Lower lobe of right lung (tissue), 2 donors: ENCODE results near the gene FNTB. TPM values are rescaled to one million over a fixed set of nuclear protein-coding genes. Genes with fewer than 3 reads are reported as not detected.

Experiments used
- ATAC-seq, 2 donors: fragments of 200-7000 bp; cut with Tn5 transposase; one replicate each; pipeline ENCODE4 v1.9.1; 2020 to 2022; ENCODE audit warnings: mild to moderate bottlenecking in 2 of 2, moderate library complexity in 2 of 2
- DNase-seq: peaks from one replicate; pipeline ENCODE4 v3.0.0-alpha.2; 2020
- H3K27ac ChIP-seq: fragments of 200-600 bp; one replicate; pipeline ENCODE4 v1.8.0; 2022
- H3K27me3 ChIP-seq: fragments of 200-600 bp; one replicate; pipeline ENCODE4 v1.8.0; 2022; ENCODE audit warnings: low read depth
- H3K36me3 ChIP-seq: fragments of 200-600 bp; one replicate; pipeline ENCODE4 v1.8.0; 2022; ENCODE audit warnings: mild to moderate bottlenecking
- H3K4me1 ChIP-seq: fragments of 200-600 bp; one replicate; pipeline ENCODE4 v1.8.0; 2022
- H3K4me3 ChIP-seq: fragments of 200-600 bp; one replicate; pipeline ENCODE4 v1.8.0; 2022; ENCODE audit warnings: mild to moderate bottlenecking
- H3K9me3 ChIP-seq: fragments of 200-600 bp; one replicate; pipeline ENCODE4 v1.8.0; 2022
- CTCF ChIP-seq: fragments of 200-600 bp; IDR thresholded peaks from one replicate; pipeline ENCODE4 v1.8.0; 2022; ENCODE audit warnings: antibody characterized with exemption, mild to moderate bottlenecking
- intact Hi-C: fragments of 100-400 bp; cut with DNase I; formaldehyde crosslinking; loops from one replicate; pipeline ENCODE4 v1.11.0; 2022
- total RNA-seq: library from RNA; stranded (reverse); fragmentation: NEBNext Ultra II Directional; extraction: Animal tissue kit (Norgen Biotek cat#: 25700); gene quantifications from one replicate; pipeline ENCODE4 v1.2.1, GENCODE V29; 2021
- donor health status: DM: no; HTN: yes; CAD: no; lungs with severe emphysema.

The FNTB gene
- total RNA-seq, 1 donor from 2014 or later: 14.0 TPM

- TF ChIP-seq CTCF: no peak
- intact Hi-C loops: no loop called here
Observed at GRCh38 chr14:65053466-65053865, 66.8 kb downstream of the FNTB start.

DNA sequence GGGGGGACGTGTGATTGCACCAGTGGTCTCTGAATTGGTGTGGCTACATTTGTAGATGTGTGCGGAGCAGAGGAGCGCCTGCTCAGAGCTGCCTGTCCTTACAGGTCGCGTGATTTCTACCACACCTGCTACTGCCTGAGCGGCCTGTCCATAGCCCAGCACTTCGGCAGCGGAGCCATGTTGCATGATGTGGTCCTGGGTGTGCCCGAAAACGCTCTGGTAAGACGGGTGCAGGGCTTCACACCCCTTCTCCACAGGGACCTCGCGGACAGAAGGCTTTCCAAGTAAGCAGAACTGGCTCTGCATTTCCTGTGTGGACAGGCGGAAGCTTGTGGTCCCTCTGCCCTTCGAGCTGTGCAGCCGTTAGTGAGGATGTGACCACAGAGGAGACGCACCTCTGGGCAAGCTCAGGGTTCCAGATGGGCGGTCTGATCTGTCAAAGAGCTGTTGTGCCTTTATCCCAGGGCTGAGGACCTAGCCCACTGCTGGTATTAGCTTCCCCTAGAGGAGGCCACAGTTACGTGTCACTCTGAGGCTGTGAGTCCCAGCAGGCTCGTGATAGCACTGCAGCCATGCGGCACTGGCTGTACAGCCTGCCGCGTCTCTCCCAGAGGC is 67.9 kb downstream of the FNTB start:
- no peak for TF ChIP-seq CTCF
- peaks cover 43% of the 10 kb centered on the region for H3K36me3 ChIP-seq
- H3K4me1 ChIP-seq: no peaks in the 10 kb centered on the region
- intact Hi-C loops: no loop called here
- H3K9me3 ChIP-seq: no peaks in the 10 kb centered on the region
- ATAC-seq: peak in 1 of 2 donors; percentile 78
- H3K27ac ChIP-seq: no peak overlapping the region
- no peaks in the 10 kb centered on the region for H3K27me3 ChIP-seq
- no peak overlapping the region for H3K4me3 ChIP-seq
- DNase-seq: no peak

More at GRCh38 chr14:65053466-65053865, 66.8 kb downstream of the FNTB start:
- H3K36me3 ChIP-seq: peaks cover 43% of the 10 kb centered on the region
- H3K4me3 ChIP-seq: no peak overlapping the region
- no peaks in the 10 kb centered on the region for H3K4me1 ChIP-seq
- no peak overlapping the region for H3K27ac ChIP-seq
- H3K27me3 ChIP-seq: no peaks in the 10 kb centered on the region
- DNase-seq: no peak
- no peaks in the 10 kb centered on the region for H3K9me3 ChIP-seq
- ATAC-seq: no peak

DNA sequence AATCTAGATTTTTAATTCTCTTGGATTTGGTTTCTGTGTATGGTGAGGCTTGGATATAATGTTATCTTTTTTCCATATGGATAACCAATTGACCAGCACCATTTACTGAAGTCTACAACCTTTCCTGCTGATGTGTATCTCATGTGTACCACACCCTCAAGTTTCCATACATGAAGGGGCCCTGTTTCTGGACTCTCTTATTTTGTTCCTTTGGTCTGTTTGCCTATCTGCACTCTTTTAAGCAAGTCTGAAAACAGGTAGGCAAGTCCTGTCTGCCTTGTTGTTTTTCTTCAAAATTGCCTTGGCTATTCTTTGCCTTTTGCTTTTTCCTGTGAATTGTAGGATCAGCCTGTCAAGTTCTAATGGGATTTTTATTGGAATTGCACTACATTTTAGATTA is 71.0 kb downstream of the FNTB start:
- no peak overlapping the region for H3K4me3 ChIP-seq
- no peak for TF ChIP-seq CTCF
- no peak overlapping the region for H3K27ac ChIP-seq
- DNase-seq (no peak), ATAC-seq (no peak)
- intact Hi-C loops: no loop called here
- H3K9me3 ChIP-seq: no peaks in the 10 kb centered on the region
- peaks cover 63% of the 10 kb centered on the region for H3K36me3 ChIP-seq
- no peaks in the 10 kb centered on the region for H3K27me3 ChIP-seq
- no peaks in the 10 kb centered on the region for H3K4me1 ChIP-seq

- ATAC-seq: no peak
- no peak overlapping the region for H3K27ac ChIP-seq
- intact Hi-C loops: no loop called here
- no peak for TF ChIP-seq CTCF
- H3K9me3 ChIP-seq: no peaks in the 10 kb centered on the region
- H3K36me3 ChIP-seq: peaks cover 66% of the 10 kb centered on the region
- no peaks in the 10 kb centered on the region for H3K4me1 ChIP-seq
- DNase-seq: no peak
- no peak overlapping the region for H3K4me3 ChIP-seq
- H3K27me3 ChIP-seq: no peaks in the 10 kb centered on the region
Observed at GRCh38 chr14:65062096-65063075, 75.7 kb downstream of the FNTB start.

GRCh38 chr14:65065719-65066118 is 79.0 kb downstream of the FNTB start:
- Histone ChIP-seq H3K36me3 (peaks cover 80% of the 10 kb centered on the region), H3K9me3 (no peaks in the 10 kb centered on the region), H3K4me1 (peaks cover 14% of the 10 kb centered on the region), H3K27ac (no peak overlapping the region), H3K4me3 (no peak overlapping the region), H3K27me3 (no peaks in the 10 kb centered on the region)
- ATAC-seq (no peak), DNase-seq (no peak)
- intact Hi-C loops: no loop called here
- TF ChIP-seq CTCF: no peak
